Measurements from ENCODE around the gene SOCS3.

- TF ChIP-seq POLR2A (IDR thresholded peaks at IDR 0.05) = no peak
- no peak for TF ChIP-seq CTCF (IDR thresholded peaks at IDR 0.05)
These were observed 19.5 kb downstream of the SOCS3 start for GRCh38 chr17:78340183-78340955.

Data from tibial nerve (tissue), 3 donors.